SK-N-SH (cell line): ENCODE measurements around the gene RAD51B. TPM values are rescaled to one million over a fixed set of nuclear protein-coding genes. Genes with fewer than 3 reads are reported as not detected.

ENCODE experiments used
- CTCF ChIA-PET: fragments of 300-600, 350-600 bp; formaldehyde crosslinking; extraction: SDS; loops from one replicate; lab custom pipeline; 2021; lab: Yijun Ruan, JAX
- POLR2A ChIA-PET: fragments of 350-600 bp; sonication (Branson Sonifier 250); formaldehyde crosslinking; extraction: SDS; loops from one replicate; lab custom pipeline; 2020; ENCODE audit warnings: antibody characterized with exemption, inconsistent platforms; lab: Yijun Ruan, JAX
- DNase-seq: peaks from one replicate; pipeline ENCODE4 v3.0.0; 2012
- H2AFZ ChIP-seq: fragments of 200-600 bp; sonication (generic); 2 replicates; pipeline ENCODE4 v1.8.1; 2016; ENCODE audit warnings: antibody characterized with exemption, mild to moderate bottlenecking, low read depth
- H3F3A ChIP-seq: fragments of 200-600 bp; sonication (generic); replicated peaks from 2 replicates; pipeline ENCODE3; 2016; ENCODE audit warnings: antibody characterized with exemption, mild to moderate bottlenecking; ENCODE audit not compliant: insufficient read depth
- H3K27ac ChIP-seq, 2 experiments: fragments of 200-500 bp in 1 of 2; fragments of 200-600 bp in 1 of 2; sonication (Bioruptor generic) in 1 of 2; sonication (generic), shearing (Covaris generic) in 1 of 2; 2 replicates each; pipeline versions ENCODE4 v1.5.1 to v1.6.1; 2014 to 2016; ENCODE audit warnings: low read depth in 2 of 2, inconsistent platforms in 1 of 2, low read length in 1 of 2, mild to moderate bottlenecking in 1 of 2, mixed read lengths in 1 of 2
- H3K27me3 ChIP-seq: fragments of 200-600 bp; sonication (generic), shearing (Covaris generic); 2 replicates; pipeline ENCODE4 v1.6.1; 2016; ENCODE audit warnings: mixed run types; ENCODE audit not compliant: insufficient read depth
- H3K36me3 ChIP-seq, 2 experiments: fragments of 200-500 bp in 1 of 2; fragments of 200-600 bp in 1 of 2; sonication (Bioruptor generic) in 1 of 2; sonication (generic) in 1 of 2; replicated peaks in 1 of 2; 2 replicates each; pipeline versions ENCODE3 to v1.5.1; 2014 to 2016; ENCODE audit warnings: low read length in 1 of 2, mild to moderate bottlenecking in 1 of 2; ENCODE audit not compliant: insufficient read depth in 2 of 2, control insufficient read depth in 1 of 2
- H3K4me1 ChIP-seq, 2 experiments: fragments of 200-500 bp in 1 of 2; fragments of 200-600 bp in 1 of 2; sonication (Bioruptor generic) in 1 of 2; sonication (generic), shearing (Covaris generic) in 1 of 2; 2 replicates each; pipeline versions ENCODE4 v1.5.1 to v1.6.1; 2014 to 2016; ENCODE audit warnings: low read depth in 1 of 2, low read length in 1 of 2, mixed run types in 1 of 2; ENCODE audit not compliant: insufficient read depth in 2 of 2, control insufficient read depth in 1 of 2
- H3K4me2 ChIP-seq: fragments of 200-600 bp; sonication (generic), shearing (Covaris generic); 2 replicates; pipeline ENCODE4 v1.6.1; 2017; ENCODE audit warnings: mixed run types
- H3K4me3 ChIP-seq, 2 experiments: fragments of 200-500 bp in 1 of 2; fragments of 200-600 bp in 1 of 2; sonication (Bioruptor generic) in 1 of 2; sonication (generic), shearing (Covaris generic) in 1 of 2; 2 replicates each; pipeline versions ENCODE4 v1.5.1 to v1.8.1; 2014 to 2016; ENCODE audit warnings: low read depth in 2 of 2, inconsistent platforms in 1 of 2, low read length in 1 of 2, mild to moderate bottlenecking in 1 of 2, mixed read lengths in 1 of 2, moderate library complexity in 1 of 2
- H3K79me2 ChIP-seq: fragments of 200-600 bp; sonication (generic); 2 replicates; pipeline ENCODE4 v1.8.1; 2017; ENCODE audit warnings: mild to moderate bottlenecking; ENCODE audit not compliant: insufficient read depth
- H3K9ac ChIP-seq: fragments of 200-600 bp; sonication (generic); 2 replicates; pipeline ENCODE4 v1.6.1; 2017; ENCODE audit warnings: mixed run types
- H3K9me2 ChIP-seq: fragments of 200-600 bp; sonication (generic); 2 replicates; pipeline ENCODE4 v1.6.1; 2017; ENCODE audit warnings: mixed run types
- H3K9me3 ChIP-seq: fragments of 200-600 bp; sonication (generic); 2 replicates; pipeline ENCODE4 v1.6.1; 2017; ENCODE audit warnings: mixed run types, mild to moderate bottlenecking, moderate library complexity
- H4K20me1 ChIP-seq: fragments of 200-600 bp; sonication (generic); 2 replicates; pipeline ENCODE4 v1.6.1; 2017; ENCODE audit warnings: mild to moderate bottlenecking, mixed run types; ENCODE audit not compliant: insufficient read depth
- CTCF ChIP-seq: fragments of 200-600 bp; sonication (generic); IDR thresholded peaks from 2 replicates; pipeline ENCODE4 v1.6.1; 2017; ENCODE audit warnings: antibody characterized with exemption, mild to moderate bottlenecking, moderate library complexity
- EP300 ChIP-seq, 2 experiments: IDR thresholded peaks; 2 replicates each; pipeline versions ENCODE4 v1.4.0 to v1.6.1; 2012; ENCODE audit warnings: borderline replicate concordance in 1 of 2, low read depth in 1 of 2, low read length in 1 of 2
- IRF3 ChIP-seq: fragments of 150-350 bp; IDR thresholded peaks from 2 replicates; pipeline ENCODE4 v1.6.1; 2016; ENCODE audit warnings: mild to moderate bottlenecking, low read depth, low read length
- JUND ChIP-seq: IDR thresholded peaks from 2 replicates; pipeline ENCODE4 v1.4.0; 2012
- MAX ChIP-seq: IDR thresholded peaks from 2 replicates; pipeline ENCODE4 v1.4.0; 2012; ENCODE audit warnings: low read depth
- MEF2A ChIP-seq: IDR thresholded peaks from 2 replicates; pipeline ENCODE4 v1.4.0; 2012; ENCODE audit warnings: low read depth, borderline replicate concordance
- MXI1 ChIP-seq: IDR thresholded peaks from 2 replicates; pipeline ENCODE4 v1.6.1; 2012; ENCODE audit warnings: mild to moderate bottlenecking, low read depth, low read length, improper control_type of control experiment
- RAD21 ChIP-seq: IDR thresholded peaks from 2 replicates; pipeline ENCODE4 v1.6.1; 2012; ENCODE audit warnings: mild to moderate bottlenecking, low read length
- RCOR1 ChIP-seq: fragments of 150-350 bp; IDR thresholded peaks from 2 replicates; pipeline ENCODE4 v1.6.1; 2017; ENCODE audit warnings: antibody characterized with exemption, low read length
- REST ChIP-seq: IDR thresholded peaks from 2 replicates; pipeline ENCODE4 v1.6.1; 2012; ENCODE audit warnings: mild to moderate bottlenecking, low read depth, low read length, moderate library complexity
- RFX5 ChIP-seq: IDR thresholded peaks from 2 replicates; pipeline ENCODE4 v1.6.1; 2012; ENCODE audit warnings: mild to moderate bottlenecking, improper control_type of control experiment, low read length
- RXRA ChIP-seq: IDR thresholded peaks from 2 replicates; pipeline ENCODE4 v1.4.0; 2012; ENCODE audit warnings: low read depth, mild to moderate bottlenecking, borderline replicate concordance
- SIN3A ChIP-seq: IDR thresholded peaks from 2 replicates; pipeline ENCODE4 v1.6.1; 2012; ENCODE audit warnings: low read depth, mild to moderate bottlenecking, low read length, moderate library complexity, borderline replicate concordance
- TEAD4 ChIP-seq: IDR thresholded peaks from 2 replicates; pipeline ENCODE4 v1.4.0; 2012; ENCODE audit warnings: mild to moderate bottlenecking, borderline replicate concordance; ENCODE audit not compliant: insufficient read depth
- USF2 ChIP-seq: fragments of 150-350 bp; IDR thresholded peaks from 2 replicates; pipeline ENCODE4 v1.6.1; 2017; ENCODE audit warnings: antibody characterized with exemption, low read length, low read depth, borderline replicate concordance
- YY1 ChIP-seq: IDR thresholded peaks from 2 replicates; pipeline ENCODE4 v1.4.0; 2012; ENCODE audit warnings: low read depth, mild to moderate bottlenecking
- polyA plus RNA-seq, 3 experiments: library from polyadenylated mRNA; depleted of rRNA; stranded (reverse); fragments of >200 nt; gene quantifications; 2 replicates each; pipeline ENCODE4 v1.2.3, GENCODE V29; 2012
- TF ChIP-seq, protein P1 (sequence below): IDR thresholded peaks from 2 replicates; pipeline ENCODE4 v1.4.0; 2012; ENCODE audit warnings: low read depth, borderline replicate concordance
- TF ChIP-seq, protein P2 (sequence below): IDR thresholded peaks from 2 replicates; pipeline ENCODE4; 2012
- TF ChIP-seq, protein P3 (sequence below): IDR thresholded peaks from 2 replicates; pipeline ENCODE4 v1.4.0; 2012; ENCODE audit warnings: low read depth, borderline replicate concordance

Gene RAD51B
- polyA plus RNA-seq, 1 of the 3 experiments (the other 2 are of a cell fraction), result 6.0 TPM

GRCh38 chr14:68667313-68667791, 847.8 kb downstream of the RAD51B start:
- H3K9me2 ChIP-seq, result no peaks in the 10 kb centered on the region
- no peaks in the 10 kb centered on the region for H3K79me2 ChIP-seq
- DNase-seq, result no peak
- H3K27ac ChIP-seq, result peak overlapping the region in 1 of 2 experiments; percentile 84; a peak in 1 of 4 replicates
- ChIA-PET CTCF (interaction anchor here (1.0 kb wide), 1 partner anchor 269 kb away, joined by 3 read pairs; no protein-coding TSS in a partner anchor), POLR2A (no interaction called here)
- H4K20me1 ChIP-seq, result no peaks in the 10 kb centered on the region
- H3K9me3 ChIP-seq, result no peaks in the 10 kb centered on the region
- H3K4me3 ChIP-seq, result no peak overlapping the region
- no peak overlapping the region for H2AFZ ChIP-seq
- no peak overlapping the region for H3K4me2 ChIP-seq
- no peaks in the 10 kb centered on the region for H3K27me3 ChIP-seq
- no peak overlapping the region for H3K9ac ChIP-seq
- no peak for TF ChIP-seq YY1
- no peak for TF ChIP-seq SIN3A
- TF ChIP-seq EP300 (IDR thresholded peaks at IDR 0.05; ENCODE audit: borderline replicate concordance in 1 of 2, low read depth in 1 of 2, low read length in 1 of 2), result no peak
- TF ChIP-seq RAD21, result no peak
- no peak for TF ChIP-seq RCOR1
- TF ChIP-seq, protein P1, sequence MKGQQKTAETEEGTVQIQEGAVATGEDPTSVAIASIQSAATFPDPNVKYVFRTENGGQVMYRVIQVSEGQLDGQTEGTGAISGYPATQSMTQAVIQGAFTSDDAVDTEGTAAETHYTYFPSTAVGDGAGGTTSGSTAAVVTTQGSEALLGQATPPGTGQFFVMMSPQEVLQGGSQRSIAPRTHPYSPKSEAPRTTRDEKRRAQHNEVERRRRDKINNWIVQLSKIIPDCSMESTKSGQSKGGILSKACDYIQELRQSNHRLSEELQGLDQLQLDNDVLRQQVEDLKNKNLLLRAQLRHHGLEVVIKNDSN, result no peak
- TF ChIP-seq RXRA, result no peak
- TF ChIP-seq IRF3, result no peak
- TF ChIP-seq, protein P2, sequence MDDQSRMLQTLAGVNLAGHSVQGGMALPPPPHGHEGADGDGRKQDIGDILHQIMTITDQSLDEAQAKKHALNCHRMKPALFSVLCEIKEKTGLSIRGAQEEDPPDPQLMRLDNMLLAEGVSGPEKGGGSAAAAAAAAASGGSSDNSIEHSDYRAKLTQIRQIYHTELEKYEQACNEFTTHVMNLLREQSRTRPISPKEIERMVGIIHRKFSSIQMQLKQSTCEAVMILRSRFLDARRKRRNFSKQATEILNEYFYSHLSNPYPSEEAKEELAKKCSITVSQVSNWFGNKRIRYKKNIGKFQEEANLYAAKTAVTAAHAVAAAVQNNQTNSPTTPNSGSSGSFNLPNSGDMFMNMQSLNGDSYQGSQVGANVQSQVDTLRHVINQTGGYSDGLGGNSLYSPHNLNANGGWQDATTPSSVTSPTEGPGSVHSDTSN, result no peak
- TF ChIP-seq USF2, result no peak
- TF ChIP-seq JUND, result no peak
- TF ChIP-seq, protein P3, sequence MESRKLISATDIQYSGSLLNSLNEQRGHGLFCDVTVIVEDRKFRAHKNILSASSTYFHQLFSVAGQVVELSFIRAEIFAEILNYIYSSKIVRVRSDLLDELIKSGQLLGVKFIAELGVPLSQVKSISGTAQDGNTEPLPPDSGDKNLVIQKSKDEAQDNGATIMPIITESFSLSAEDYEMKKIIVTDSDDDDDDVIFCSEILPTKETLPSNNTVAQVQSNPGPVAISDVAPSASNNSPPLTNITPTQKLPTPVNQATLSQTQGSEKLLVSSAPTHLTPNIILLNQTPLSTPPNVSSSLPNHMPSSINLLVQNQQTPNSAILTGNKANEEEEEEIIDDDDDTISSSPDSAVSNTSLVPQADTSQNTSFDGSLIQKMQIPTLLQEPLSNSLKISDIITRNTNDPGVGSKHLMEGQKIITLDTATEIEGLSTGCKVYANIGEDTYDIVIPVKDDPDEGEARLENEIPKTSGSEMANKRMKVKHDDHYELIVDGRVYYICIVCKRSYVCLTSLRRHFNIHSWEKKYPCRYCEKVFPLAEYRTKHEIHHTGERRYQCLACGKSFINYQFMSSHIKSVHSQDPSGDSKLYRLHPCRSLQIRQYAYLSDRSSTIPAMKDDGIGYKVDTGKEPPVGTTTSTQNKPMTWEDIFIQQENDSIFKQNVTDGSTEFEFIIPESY, result no peak
- no peak for TF ChIP-seq MAX
- TF ChIP-seq RFX5, result no peak
- no peak for TF ChIP-seq MXI1
- no peak for TF ChIP-seq TEAD4
- TF ChIP-seq CTCF, result no peak
- TF ChIP-seq MEF2A, result no peak
- no peak for TF ChIP-seq REST
- peaks cover 5 to 19% of the 10 kb centered on the region in 2 experiments for H3K4me1 ChIP-seq
- no peaks in the 10 kb centered on the region for H3K36me3 ChIP-seq
- peaks cover 18% of the 10 kb centered on the region for H3F3A ChIP-seq
